GM12873 (cell line): ENCODE measurements around the gene INHBC.

Experiments
- TF ChIP-seq, protein P1 (sequence below): IDR thresholded peaks from 2 replicates; pipeline ENCODE4 v1.5.1; 2012; ENCODE audit warnings: low read depth, mild to moderate bottlenecking, moderate library complexity, low read length, control low read depth; ENCODE audit not compliant: insufficient read depth; ENCODE audit errors: missing control alignments

The INHBC gene

DNA sequence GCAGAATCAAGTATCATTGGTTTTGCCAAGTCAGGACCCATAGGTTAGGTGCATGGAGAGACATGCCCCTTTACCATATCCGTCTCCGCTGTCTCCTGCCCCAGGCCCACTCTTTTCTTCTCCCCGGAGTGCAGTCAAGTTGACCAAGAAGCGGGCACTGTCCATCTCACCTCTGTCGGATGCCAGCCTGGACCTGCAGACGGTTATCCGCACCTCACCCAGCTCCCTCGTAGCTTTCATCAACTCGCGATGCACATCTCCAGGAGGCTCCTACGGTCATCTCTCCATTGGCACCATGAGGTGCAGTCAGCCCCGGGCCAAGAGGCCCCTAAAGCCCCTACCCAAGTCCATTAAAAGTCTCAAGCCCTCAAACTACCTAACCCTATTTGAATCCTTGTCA, 30.0 kb downstream of the INHBC start:
- TF ChIP-seq, protein P1, sequence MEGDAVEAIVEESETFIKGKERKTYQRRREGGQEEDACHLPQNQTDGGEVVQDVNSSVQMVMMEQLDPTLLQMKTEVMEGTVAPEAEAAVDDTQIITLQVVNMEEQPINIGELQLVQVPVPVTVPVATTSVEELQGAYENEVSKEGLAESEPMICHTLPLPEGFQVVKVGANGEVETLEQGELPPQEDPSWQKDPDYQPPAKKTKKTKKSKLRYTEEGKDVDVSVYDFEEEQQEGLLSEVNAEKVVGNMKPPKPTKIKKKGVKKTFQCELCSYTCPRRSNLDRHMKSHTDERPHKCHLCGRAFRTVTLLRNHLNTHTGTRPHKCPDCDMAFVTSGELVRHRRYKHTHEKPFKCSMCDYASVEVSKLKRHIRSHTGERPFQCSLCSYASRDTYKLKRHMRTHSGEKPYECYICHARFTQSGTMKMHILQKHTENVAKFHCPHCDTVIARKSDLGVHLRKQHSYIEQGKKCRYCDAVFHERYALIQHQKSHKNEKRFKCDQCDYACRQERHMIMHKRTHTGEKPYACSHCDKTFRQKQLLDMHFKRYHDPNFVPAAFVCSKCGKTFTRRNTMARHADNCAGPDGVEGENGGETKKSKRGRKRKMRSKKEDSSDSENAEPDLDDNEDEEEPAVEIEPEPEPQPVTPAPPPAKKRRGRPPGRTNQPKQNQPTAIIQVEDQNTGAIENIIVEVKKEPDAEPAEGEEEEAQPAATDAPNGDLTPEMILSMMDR, result no peak

DNA sequence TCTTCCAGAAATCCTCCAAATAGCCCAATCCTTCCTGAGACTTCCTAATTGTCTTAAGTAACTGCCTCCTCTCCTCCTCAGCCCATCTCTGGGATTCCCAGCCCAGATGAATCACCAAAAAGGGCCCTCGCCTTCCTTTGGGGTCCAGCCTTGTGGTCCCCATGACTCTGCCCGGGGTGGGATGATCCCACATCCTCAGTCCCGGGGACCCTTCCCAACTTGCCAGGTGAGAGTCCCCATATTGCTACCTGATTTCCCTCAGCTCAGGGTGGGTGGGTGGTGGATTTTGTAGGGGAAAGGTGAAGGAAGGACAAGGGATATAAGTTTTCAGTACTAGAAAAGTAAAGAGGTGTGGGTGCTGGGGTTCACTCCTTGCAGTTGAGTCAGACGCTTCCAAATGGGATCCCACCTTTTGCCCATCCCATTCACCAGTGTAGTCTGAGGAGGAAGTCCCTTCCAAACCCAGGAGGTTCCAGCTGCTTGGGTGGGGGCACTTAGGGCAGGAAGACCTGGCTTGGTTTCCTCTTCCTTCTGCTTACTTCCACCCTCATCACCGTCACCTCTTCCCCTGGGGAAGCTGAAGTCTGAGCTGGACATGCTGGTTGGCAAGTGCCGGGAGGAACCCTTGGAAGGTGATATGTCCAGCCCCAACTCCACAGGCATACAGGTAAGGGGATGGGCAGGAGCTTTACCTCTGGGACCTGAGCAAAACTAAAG, 30.6 kb downstream of the INHBC start:
- TF ChIP-seq, protein P1, result no peak

DNA sequence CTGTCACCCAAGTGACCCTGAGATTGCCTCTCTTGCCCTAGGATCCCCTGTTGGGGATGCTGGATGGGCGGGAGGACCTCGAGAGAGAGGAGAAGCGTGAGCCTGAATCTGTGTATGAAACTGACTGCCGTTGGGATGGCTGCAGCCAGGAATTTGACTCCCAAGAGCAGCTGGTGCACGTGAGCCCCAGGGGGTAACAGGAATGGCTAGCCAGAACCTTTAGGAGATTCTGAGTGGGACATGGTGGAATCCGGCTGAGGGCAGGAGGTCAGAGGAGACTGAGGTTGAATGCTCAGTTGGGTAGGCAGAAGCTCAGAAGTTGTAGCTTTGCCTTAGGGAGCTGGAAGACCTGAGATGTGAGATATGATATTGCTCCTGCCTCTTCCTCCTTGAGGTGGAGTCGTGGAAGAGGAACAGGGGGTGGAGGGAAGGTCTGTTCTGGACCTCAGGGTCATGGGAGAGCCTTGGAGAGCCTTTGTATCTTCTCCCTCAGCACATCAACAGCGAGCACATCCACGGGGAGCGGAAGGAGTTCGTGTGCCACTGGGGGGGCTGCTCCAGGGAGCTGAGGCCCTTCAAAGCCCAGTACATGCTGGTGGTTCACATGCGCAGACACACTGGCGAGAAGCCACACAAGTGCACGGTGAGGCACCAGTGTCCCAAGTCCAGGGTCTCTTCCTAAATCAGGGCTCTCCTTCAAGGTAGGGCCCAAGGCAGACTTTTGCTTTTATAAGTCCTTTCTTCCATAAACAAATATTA, 31.3 kb downstream of the INHBC start:
- TF ChIP-seq, protein P1, result no peak

DNA sequence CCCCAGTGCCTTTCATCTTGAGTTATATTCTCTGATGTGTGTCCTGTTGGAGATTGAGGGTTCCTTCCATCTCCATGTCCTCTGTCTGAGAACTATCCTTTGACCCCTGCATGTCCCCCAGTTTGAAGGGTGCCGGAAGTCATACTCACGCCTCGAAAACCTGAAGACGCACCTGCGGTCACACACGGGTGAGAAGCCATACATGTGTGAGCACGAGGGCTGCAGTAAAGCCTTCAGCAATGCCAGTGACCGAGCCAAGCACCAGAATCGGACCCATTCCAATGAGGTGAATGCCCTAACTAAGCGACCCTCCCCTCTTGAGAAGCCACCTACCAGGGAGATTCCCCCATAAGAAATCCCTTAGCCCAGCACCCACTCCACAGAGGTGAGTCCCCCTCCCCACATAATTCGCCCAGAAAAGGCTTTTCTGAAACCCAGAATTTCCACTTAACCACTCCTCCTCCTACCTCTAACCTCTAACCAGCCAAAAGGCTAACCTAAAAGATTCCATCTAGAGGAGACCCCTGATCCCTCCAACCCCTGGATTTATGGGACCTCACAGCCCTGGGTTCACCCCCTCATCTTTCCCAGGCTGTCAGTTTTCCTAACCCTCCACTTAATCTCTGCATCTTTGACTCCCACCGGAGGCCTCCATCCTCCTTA, 32.8 kb downstream of the INHBC start:
- TF ChIP-seq, protein P1, result no peak

DNA sequence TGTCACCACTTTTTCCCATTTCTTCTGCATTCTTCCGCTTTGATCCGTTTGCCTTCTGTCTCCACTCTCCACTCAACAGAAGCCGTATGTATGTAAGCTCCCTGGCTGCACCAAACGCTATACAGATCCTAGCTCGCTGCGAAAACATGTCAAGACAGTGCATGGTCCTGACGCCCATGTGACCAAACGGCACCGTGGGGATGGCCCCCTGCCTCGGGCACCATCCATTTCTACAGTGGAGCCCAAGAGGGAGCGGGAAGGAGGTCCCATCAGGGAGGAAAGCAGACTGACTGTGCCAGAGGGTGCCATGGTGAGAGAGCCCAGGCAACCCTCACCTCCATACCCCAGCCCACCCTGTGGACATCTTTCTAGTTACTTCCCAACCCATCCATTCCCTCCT, 33.3 kb downstream of the INHBC start:
- TF ChIP-seq, protein P1, result no peak

DNA sequence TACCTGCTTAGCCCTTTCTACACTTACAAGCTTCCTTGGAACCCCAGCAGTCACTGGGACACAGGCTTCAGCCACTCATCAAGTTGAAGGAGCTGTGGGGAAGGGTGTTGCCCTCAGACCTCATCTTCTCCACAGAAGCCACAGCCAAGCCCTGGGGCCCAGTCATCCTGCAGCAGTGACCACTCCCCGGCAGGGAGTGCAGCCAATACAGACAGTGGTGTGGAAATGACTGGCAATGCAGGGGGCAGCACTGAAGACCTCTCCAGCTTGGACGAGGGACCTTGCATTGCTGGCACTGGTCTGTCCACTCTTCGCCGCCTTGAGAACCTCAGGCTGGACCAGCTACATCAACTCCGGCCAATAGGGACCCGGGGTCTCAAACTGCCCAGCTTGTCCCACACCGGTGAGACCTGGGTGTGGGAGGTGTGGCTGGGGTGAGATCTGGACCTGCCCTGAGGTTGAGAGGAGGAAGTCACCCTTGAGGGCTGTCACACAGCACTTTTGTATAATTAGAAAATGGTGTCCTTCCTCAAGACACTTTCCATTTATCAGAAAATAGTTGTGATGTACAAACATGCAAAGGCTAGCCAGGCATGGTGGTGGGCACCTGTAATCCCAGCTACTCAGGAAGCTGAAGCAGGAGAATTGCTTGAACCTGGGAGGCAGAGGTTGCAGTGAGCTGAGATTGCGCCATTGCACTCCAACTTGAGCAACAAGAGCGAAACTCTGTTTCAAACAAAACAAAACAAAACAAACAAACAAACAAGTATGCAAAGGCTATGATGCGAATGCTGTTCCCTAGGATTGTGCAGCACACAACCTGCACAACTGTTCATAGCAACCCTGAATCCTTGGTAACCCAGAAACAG, 34.9 kb downstream of the INHBC start:
- TF ChIP-seq, protein P1, result no peak
